Nephron progenitor cell (in vitro differentiated cells): ENCODE measurements around the gene AMPD3.

Experiments used
- DNase-seq: peaks from one replicate; pipeline ENCODE4 v3.0.0; 2021
- H3K27ac Mint-ChIP-seq: 2 replicates; pipeline ENCODE4 v1.8.0; 2021; ENCODE audit warnings: mild to moderate bottlenecking, moderate library complexity, mixed read lengths
- H3K27me3 Mint-ChIP-seq: 2 replicates; pipeline ENCODE4 v1.8.0; 2021; ENCODE audit warnings: mild to moderate bottlenecking, low read depth, mixed read lengths; ENCODE audit not compliant: poor library complexity
- H3K36me3 Mint-ChIP-seq: 2 replicates; pipeline ENCODE4 v1.8.0; 2021; ENCODE audit warnings: low read depth, mixed read lengths
- H3K4me1 Mint-ChIP-seq: 2 replicates; pipeline ENCODE4 v1.8.0; 2021; ENCODE audit warnings: mixed read lengths
- H3K4me3 Mint-ChIP-seq: 2 replicates; pipeline ENCODE4 v1.8.0; 2021; ENCODE audit warnings: mild to moderate bottlenecking, moderate library complexity, mixed read lengths
- H3K9me3 Mint-ChIP-seq: 2 replicates; pipeline ENCODE4 v1.8.0; 2021; ENCODE audit warnings: mild to moderate bottlenecking, moderate library complexity, mixed read lengths
- TF ChIP-seq, protein P1 (sequence below): fragments of 200-600 bp; sonication (generic); IDR thresholded peaks from 2 replicates; pipeline ENCODE4 v1.5.0; 2021; ENCODE audit warnings: antibody characterized with exemption

The AMPD3 gene

GRCh38 chr11:10480760-10481159 is 25.7 kb downstream of the AMPD3 start:
- H3K4me1 Mint-ChIP-seq: peaks cover 25% of the 10 kb centered on the region
- TF ChIP-seq, protein P1, sequence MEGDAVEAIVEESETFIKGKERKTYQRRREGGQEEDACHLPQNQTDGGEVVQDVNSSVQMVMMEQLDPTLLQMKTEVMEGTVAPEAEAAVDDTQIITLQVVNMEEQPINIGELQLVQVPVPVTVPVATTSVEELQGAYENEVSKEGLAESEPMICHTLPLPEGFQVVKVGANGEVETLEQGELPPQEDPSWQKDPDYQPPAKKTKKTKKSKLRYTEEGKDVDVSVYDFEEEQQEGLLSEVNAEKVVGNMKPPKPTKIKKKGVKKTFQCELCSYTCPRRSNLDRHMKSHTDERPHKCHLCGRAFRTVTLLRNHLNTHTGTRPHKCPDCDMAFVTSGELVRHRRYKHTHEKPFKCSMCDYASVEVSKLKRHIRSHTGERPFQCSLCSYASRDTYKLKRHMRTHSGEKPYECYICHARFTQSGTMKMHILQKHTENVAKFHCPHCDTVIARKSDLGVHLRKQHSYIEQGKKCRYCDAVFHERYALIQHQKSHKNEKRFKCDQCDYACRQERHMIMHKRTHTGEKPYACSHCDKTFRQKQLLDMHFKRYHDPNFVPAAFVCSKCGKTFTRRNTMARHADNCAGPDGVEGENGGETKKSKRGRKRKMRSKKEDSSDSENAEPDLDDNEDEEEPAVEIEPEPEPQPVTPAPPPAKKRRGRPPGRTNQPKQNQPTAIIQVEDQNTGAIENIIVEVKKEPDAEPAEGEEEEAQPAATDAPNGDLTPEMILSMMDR: no peak
- no peaks in the 10 kb centered on the region for H3K27me3 Mint-ChIP-seq
- DNase-seq: no peak
- peak overlapping the region; percentile 53 for H3K27ac Mint-ChIP-seq
- H3K9me3 Mint-ChIP-seq: no peaks in the 10 kb centered on the region
- no peak overlapping the region for H3K4me3 Mint-ChIP-seq
- H3K36me3 Mint-ChIP-seq: no peaks in the 10 kb centered on the region

DNA sequence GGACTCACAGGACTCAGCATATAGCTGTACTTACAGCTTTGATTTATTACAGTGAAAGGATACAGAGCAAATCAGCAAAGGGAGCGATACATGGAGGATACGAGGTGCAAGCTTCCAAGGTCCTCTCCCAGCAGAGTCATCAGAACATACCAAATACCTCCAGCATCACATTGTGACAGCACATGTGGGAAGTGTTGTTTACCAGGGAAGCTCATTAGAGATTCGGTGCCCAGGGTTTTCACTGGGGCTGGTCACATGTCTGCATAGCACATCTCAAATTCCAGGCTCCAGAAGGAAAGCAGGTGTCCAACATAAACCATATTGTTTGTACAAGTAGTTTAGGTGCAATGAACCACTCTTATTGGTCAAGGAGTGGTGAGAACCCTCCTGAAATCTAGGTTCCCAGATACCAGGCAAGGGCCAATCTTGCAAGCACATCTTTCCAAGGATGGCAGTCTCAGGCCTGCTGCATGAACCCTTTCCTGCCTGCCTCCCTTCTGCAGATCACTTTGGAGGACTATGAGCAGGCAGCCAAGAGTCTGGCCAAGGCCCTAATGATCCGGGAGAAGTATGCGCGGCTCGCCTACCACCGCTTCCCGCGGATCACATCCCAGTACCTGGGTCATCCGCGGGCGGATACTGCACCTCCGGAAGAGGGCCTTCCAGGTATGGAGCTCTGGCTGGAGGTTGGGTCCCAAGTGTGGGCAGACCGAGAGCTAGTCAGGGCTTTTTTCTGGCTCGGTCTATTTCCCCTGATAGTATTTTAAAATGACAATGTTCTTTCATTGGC is 26.7 kb downstream of the AMPD3 start:
- Mint-ChIP-seq H3K9me3 (no peaks in the 10 kb centered on the region), H3K4me3 (no peak overlapping the region), H3K27me3 (no peaks in the 10 kb centered on the region), H3K27ac (no peak overlapping the region), H3K4me1 (peaks cover 25% of the 10 kb centered on the region), H3K36me3 (no peaks in the 10 kb centered on the region)
- TF ChIP-seq, protein P1: no peak
- no peak for DNase-seq

DNA sequence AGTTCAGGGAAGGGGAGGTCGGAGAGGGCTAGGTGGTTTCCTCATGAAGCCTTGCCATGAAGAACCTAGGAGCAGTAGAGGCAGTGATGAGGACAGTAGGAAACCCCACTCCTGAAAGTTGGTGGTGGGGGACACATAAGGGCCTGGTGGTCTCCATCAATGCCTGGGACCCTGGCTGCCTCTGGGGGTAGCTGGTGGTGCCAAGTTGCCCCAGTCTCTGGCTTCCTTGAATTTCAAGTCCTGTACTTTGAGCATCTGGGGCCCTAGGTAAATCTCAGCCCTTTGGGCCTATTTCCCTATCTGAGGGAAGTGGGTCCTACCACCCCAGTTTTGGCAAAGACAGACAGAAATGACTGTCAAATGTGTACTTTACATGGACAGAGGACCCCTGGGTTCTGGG is 28.1 kb downstream of the AMPD3 start:
- TF ChIP-seq, protein P1: no peak
- Mint-ChIP-seq H3K27ac (no peak overlapping the region), H3K27me3 (peaks cover 4% of the 10 kb centered on the region), H3K4me3 (no peak overlapping the region), H3K36me3 (no peaks in the 10 kb centered on the region), H3K4me1 (peaks cover 23% of the 10 kb centered on the region), H3K9me3 (no peaks in the 10 kb centered on the region)
- DNase-seq: no peak

- no peak for DNase-seq
- H3K27ac Mint-ChIP-seq: no peak overlapping the region
- H3K4me3 Mint-ChIP-seq: no peak overlapping the region
- no peaks in the 10 kb centered on the region for H3K9me3 Mint-ChIP-seq
- H3K4me1 Mint-ChIP-seq: peaks cover 23% of the 10 kb centered on the region
- TF ChIP-seq, protein P1: no peak
- H3K36me3 Mint-ChIP-seq: no peaks in the 10 kb centered on the region
- peaks cover 6% of the 10 kb centered on the region for H3K27me3 Mint-ChIP-seq
Observed at GRCh38 chr11:10483584-10483983, 28.5 kb downstream of the AMPD3 start.

- H3K4me3 Mint-ChIP-seq: no peak overlapping the region
- no peaks in the 10 kb centered on the region for H3K36me3 Mint-ChIP-seq
- DNase-seq: no peak
- TF ChIP-seq, protein P1: no peak
- peaks cover 23% of the 10 kb centered on the region for H3K4me1 Mint-ChIP-seq
- H3K9me3 Mint-ChIP-seq: no peaks in the 10 kb centered on the region
- peaks cover 6% of the 10 kb centered on the region for H3K27me3 Mint-ChIP-seq
- H3K27ac Mint-ChIP-seq: no peak overlapping the region
Observed at GRCh38 chr11:10484461-10485180, 29.6 kb downstream of the AMPD3 start.
